ENCODE measurements around the gene CTCFL. TPM values are rescaled to one million over a fixed set of nuclear protein-coding genes. Genes with fewer than 3 reads are reported as not detected.
A peak's percentile ranks its signal among the peaks of the same experiment; 100 is the strongest.
"Not testable (repeated sequence)": the region's sequence is repeated elsewhere in the genome, so short reads cannot be mapped to it uniquely, and the experiment has no call there.

Gene CTCFL
- total RNA-seq, 1 experiment from 2014 or later, result not detected

GRCh38 chr20:57514273-57514751 is 10.6 kb downstream of the CTCFL start:
- peak; percentile 64 for DNase-seq (ENCODE audit: extremely low read depth, low read depth)

DNA sequence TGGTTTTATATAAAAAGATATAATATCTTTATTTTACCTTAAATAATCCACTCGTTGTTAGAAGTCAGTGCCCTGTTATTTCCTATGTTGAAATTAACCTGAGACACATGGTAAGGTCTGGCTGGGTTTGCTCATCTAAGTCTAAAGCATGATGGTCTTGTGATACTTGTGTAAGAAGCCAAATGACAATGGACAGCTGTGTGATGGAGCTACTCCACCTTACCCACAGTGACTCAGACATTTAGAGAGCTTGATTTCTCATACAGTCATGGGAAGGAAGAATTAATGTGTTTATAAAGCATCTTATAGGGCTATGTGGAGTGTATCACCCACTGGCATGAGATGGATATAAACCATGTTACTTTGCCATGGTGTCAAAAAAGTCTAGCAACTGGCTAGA is 11.7 kb downstream of the CTCFL start:
- DNase-seq (ENCODE audit: extremely low read depth, low read depth), result no peak

- no peak for DNase-seq (ENCODE audit: extremely low read depth, low read depth)
Observed at GRCh38 chr20:57512432-57512831, 12.5 kb downstream of the CTCFL start.

- DNase-seq (ENCODE audit: extremely low read depth, low read depth), result not testable (repeated sequence)
Observed at GRCh38 chr20:57511709-57512108, 13.2 kb downstream of the CTCFL start.

DNA sequence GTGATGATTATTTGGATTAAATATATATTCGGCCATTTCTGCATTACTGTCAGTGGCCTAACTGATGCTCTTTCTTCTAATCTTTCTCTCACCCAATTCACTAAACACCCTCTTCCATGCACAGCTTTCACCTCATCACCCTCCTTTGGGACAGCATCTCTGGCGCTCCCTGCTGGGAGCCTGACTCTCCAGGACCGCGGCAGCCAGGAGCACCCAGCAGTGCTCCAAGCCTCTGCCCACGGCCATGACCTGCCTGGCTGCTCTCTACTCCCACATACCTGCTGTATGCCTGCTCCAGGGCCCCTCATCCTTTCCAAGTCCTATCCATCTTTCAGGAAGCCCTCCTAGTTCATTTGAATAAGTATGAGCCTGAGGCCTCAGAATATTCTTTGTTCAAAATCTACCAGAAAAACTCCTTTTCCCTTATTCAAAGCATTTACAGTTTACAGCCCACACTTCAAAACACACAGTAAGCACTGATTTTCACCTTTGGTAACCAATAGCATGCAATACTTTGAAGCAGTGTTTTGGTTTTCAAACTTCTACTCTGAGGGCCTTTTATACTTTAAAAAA is 15.2 kb downstream of the CTCFL start:
- DNase-seq (ENCODE audit: extremely low read depth, low read depth), result peak; percentile 36

GRCh38 chr20:57508831-57509230 is 16.1 kb downstream of the CTCFL start:
- no peak for DNase-seq (ENCODE audit: extremely low read depth, low read depth)

DNA sequence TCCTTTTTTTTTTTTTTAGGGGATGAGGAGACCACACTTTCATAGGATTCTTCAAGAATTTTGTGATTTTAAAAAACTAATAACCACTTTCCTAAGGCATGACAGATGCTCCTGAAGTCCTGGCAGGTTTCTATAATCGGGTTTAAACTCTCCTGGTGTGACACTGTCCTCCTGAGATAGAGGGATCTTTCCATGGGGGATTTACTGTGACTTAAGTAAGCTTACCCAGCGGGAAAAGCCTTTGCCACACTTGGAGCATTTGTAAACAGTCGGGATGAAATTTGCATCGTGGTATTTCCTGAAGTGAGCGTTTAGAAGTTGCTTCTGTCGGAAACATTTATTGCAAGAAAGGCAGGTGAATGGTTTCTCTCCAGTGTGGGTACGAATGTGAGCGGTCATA is 16.6 kb downstream of the CTCFL start:
- no peak for DNase-seq (ENCODE audit: extremely low read depth, low read depth)

DNA sequence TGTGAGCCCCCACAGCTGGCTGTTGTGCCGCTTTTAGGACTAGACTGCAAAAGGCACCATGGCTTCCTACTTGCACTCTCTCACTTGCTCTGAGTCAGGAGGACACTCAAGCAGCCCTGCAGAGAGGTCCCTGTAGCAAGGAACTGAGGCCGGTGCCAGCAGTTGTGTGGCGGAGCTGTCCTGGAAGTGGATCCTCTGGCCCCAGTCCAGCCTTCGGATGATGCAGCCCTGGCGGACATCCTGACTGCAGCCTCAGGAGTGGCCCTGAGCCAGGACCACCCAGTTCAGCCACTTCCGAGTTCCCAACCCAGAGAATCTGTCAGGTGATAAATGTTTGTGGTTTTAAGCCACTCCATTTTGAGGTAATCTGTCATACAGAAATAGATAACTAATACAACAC is 17.5 kb downstream of the CTCFL start:
- DNase-seq (ENCODE audit: extremely low read depth, low read depth), result no peak

GRCh38 chr20:57505979-57506378 is 19.0 kb downstream of the CTCFL start:
- DNase-seq (ENCODE audit: extremely low read depth, low read depth), result no peak

DNA sequence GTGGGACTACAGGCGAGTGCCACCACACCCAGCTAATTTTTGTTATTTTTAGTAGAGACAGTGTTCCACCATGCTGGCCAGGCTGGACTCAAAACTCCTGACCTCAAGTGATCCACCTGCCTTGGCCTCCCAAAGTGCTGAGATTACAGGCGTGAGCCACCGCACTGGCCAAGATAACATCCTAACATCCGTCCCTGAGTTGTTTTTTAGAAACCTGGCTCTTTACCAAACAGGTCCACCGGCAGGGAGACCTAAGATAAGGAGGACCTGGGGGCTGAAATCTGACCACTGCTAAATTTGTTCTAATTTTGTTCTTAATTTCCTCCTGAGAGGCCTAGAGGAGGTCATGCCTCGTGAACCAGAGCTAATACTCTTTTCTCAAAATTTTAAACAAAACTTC is 20.5 kb downstream of the CTCFL start:
- DNase-seq (ENCODE audit: extremely low read depth, low read depth), result no peak

GRCh38 chr20:57503035-57503658 is 21.8 kb downstream of the CTCFL start:
- DNase-seq (ENCODE audit: extremely low read depth, low read depth), result no peak

- no peak for DNase-seq (ENCODE audit: extremely low read depth, low read depth)
Observed at GRCh38 chr20:57502336-57502700, 22.6 kb downstream of the CTCFL start.

DNA sequence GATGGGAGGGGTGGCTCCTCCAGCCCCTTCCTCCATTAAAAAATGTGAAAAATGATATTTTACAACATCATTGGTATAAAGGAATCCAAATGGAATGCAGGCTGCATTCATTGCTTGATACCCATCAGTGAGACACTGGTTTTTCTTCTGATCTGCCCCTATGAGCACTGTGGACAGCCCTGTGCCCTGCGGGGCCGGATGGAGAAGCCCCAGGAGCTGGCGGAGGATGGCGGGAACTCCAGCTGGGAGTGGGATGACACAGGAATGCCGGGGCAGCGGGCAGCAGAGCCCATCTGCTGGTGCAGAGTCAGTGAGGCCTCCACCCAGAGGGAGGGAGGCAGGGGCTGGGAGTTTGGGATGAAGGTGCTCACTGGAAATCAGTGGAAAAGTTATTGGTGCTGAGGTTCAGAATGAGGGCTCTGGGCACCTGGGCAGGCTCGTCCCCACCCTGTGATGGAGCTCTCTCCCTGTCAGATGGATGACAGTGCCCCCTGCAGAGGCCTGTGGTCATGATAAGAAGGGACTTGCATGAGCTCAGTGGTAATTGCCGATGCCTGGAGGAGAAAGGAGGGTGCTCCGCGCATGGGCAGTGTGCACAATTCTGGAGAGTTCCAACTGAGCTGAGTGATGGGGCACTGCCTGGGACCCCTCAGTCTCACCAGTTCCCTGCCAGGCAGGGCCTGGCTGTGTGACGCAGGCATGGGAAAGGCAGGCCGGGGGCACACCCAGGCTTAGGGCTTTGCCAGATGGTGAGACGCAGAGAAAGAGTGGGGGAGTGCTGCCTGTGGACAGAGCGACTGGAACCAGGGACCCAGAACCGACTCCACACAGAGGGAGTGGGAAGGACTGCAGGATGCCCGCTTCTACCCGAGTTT is 23.2 kb downstream of the CTCFL start:
- no peak for DNase-seq (ENCODE audit: extremely low read depth, low read depth)

- DNase-seq (ENCODE audit: extremely low read depth, low read depth), result no peak
Observed at GRCh38 chr20:57500962-57501361, 24.0 kb downstream of the CTCFL start.

DNA sequence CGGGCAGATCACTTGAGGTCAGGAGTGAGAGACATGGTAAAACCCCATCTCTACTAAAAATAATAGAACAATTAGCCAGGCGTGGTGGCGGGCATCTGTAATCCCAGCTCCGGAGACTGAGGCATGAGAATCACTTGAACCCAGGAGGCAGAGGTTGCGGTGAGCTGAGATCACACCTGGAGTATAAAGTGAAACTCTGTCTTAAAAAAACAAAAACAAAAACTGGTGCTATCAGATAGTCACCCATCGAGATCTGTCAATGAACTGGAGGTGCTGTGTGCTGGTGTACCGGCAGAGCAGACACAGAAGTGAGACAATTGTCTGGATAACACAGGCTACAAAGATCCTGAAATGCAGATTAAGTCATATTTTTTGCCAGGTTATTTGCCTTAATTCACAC is 24.7 kb downstream of the CTCFL start:
- no peak for DNase-seq (ENCODE audit: extremely low read depth, low read depth)

GRCh38 chr20:57499676-57500075 is 25.3 kb downstream of the CTCFL start:
- DNase-seq (ENCODE audit: extremely low read depth, low read depth), result no peak

GRCh38 chr20:57498425-57499400 is 26.2 kb downstream of the CTCFL start:
- DNase-seq (ENCODE audit: extremely low read depth, low read depth), result peak; percentile 29

GRCh38 chr20:57496592-57496991 is 28.3 kb downstream of the CTCFL start:
- DNase-seq (ENCODE audit: extremely low read depth, low read depth), result no peak

DNA sequence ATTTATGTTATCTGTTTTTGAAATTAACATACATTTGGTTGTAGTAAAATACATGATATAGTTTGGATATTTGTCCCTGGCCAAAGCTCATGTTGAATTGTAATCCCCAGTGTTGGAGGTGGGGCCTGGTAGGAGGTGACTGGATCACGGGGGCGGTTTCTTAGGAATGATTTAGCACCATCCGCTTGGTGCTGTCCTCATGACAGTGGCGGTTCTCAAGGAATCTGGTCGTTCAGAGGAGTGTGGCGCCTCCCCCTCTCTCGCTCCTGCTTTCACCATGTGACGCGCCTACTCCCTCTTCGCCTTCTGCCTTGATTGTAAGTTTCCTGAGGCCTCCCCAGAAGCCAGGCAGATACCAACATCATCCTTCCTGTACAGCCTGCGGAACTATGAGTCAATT is 29.0 kb downstream of the CTCFL start:
- DNase-seq (ENCODE audit: extremely low read depth, low read depth), result no peak

- DNase-seq (ENCODE audit: extremely low read depth, low read depth), result no peak
Observed at GRCh38 chr20:57493091-57493615, 31.8 kb downstream of the CTCFL start.

Data from NCI-H460 (cell line).